B cell (primary cell): ENCODE results near the gene IL1F10. TPM values are rescaled to one million over a fixed set of nuclear protein-coding genes. Genes with fewer than 3 reads are reported as not detected.

Experiments used
- ATAC-seq: fragments of 200-7000 bp; cut with Tn5 transposase; one replicate; pipeline ENCODE4 v1.10.0; 2021; ENCODE audit warnings: low read depth, mild to moderate bottlenecking, moderate number of reproducible peaks, moderate library complexity
- CTCF ChIA-PET: fragments of 350-600 bp; sonication (Branson Sonifier 250); formaldehyde crosslinking; loops from one replicate; lab custom pipeline; 2021; ENCODE audit warnings: antibody characterized with exemption, inconsistent platforms; lab: Charles Lee
- POLR2A ChIA-PET: fragments of 350-600 bp; sonication (Branson Sonifier 250); formaldehyde crosslinking; loops from one replicate; lab custom pipeline; 2021; ENCODE audit warnings: antibody characterized with exemption; lab: Charles Lee
- DNase-seq: peaks from one replicate; pipeline ENCODE4 v3.0.0; 2013
- H2AFZ ChIP-seq: 2 replicates; pipeline ENCODE4 v1.6.1; 2012; ENCODE audit warnings: mild to moderate bottlenecking, low read depth, low read length; ENCODE audit not compliant: insufficient read depth, poor library complexity, severe bottlenecking
- H3K27ac ChIP-seq, 2 donors: 1 replicate in 1 of 2; 2 replicates in 1 of 2; pipeline ENCODE4 v1.5.1; 2012 to 2013; ENCODE audit warnings: low read length in 2 of 2, mild to moderate bottlenecking in 2 of 2, moderate library complexity in 1 of 2
- H3K27me3 ChIP-seq, 4 experiments: fragments of 200-600 bp in 1 of 4; sonication (generic) in 1 of 4; replicated peaks in 1 of 4; 1 replicate in 2 of 4; 2 replicates in 2 of 4; pipeline versions ENCODE4 v1.6.1 to v1.7.0; 2013 to 2016; ENCODE audit warnings: low read length in 3 of 4, mild to moderate bottlenecking in 2 of 4, mixed read lengths in 1 of 4, moderate library complexity in 1 of 4; ENCODE audit not compliant: insufficient read depth in 4 of 4, control insufficient read depth in 3 of 4; ENCODE audit errors: control extremely low read depth in 1 of 4
- H3K36me3 ChIP-seq, 2 experiments: replicated peaks in 1 of 2; 1 replicate in 1 of 2; 2 replicates in 1 of 2; pipeline versions ENCODE4 v1.6.1 to v1.7.1; 2013; ENCODE audit warnings: low read length in 1 of 2; ENCODE audit not compliant: insufficient read depth in 2 of 2, control insufficient read depth in 1 of 2; ENCODE audit errors: control extremely low read depth in 1 of 2, extremely low read depth in 1 of 2
- H3K4me1 ChIP-seq, 2 donors: fragments of 200-600 bp in 1 of 2; sonication (generic) in 1 of 2; 1 replicate in 1 of 2; 2 replicates in 1 of 2; pipeline versions ENCODE4 v1.5.1 to v1.6.1; 2013 to 2017; ENCODE audit warnings: low read length in 2 of 2; ENCODE audit not compliant: control insufficient read depth in 2 of 2, insufficient read depth in 2 of 2
- H3K4me2 ChIP-seq: replicated peaks from 2 replicates; pipeline ENCODE3; 2012; ENCODE audit warnings: mild to moderate bottlenecking, low read depth, low read length; ENCODE audit not compliant: poor library complexity, severe bottlenecking
- H3K4me3 ChIP-seq, 5 experiments: fragments of 200-600 bp in 1 of 5; sonication (generic) in 1 of 5; 1 replicate in 3 of 5; 2 replicates in 2 of 5; pipeline versions ENCODE4 v1.5.1 to v1.7.0; 2011 to 2016; ENCODE audit warnings: low read length in 4 of 5, mild to moderate bottlenecking in 4 of 5, low read depth in 2 of 5, control low read depth in 1 of 5, moderate library complexity in 1 of 5; ENCODE audit not compliant: insufficient read depth in 1 of 5; ENCODE audit errors: control extremely low read depth in 1 of 5, extremely low read depth in 1 of 5
- H3K79me2 ChIP-seq: fragments of 200-600 bp; sonication (generic); one replicate; pipeline ENCODE4 v1.6.0; 2016; ENCODE audit warnings: low read length; ENCODE audit not compliant: control insufficient read depth, insufficient read depth
- H3K9ac ChIP-seq: fragments of 200-600 bp; sonication (generic); 2 replicates; pipeline ENCODE4 v1.6.1; 2017; ENCODE audit warnings: mild to moderate bottlenecking, low read length, moderate library complexity
- H3K9me3 ChIP-seq, 3 donors: one replicate each; pipeline versions ENCODE4 v1.6.1 to v1.7.1; 2013; ENCODE audit warnings: low read length in 2 of 3; ENCODE audit not compliant: control insufficient read depth in 2 of 3, insufficient read depth in 1 of 3; ENCODE audit errors: control extremely low read depth in 1 of 3
- H4K20me1 ChIP-seq: 2 replicates; pipeline ENCODE4 v1.6.0; 2012; ENCODE audit warnings: mild to moderate bottlenecking, low read length; ENCODE audit not compliant: insufficient read depth, control insufficient read depth, poor library complexity, severe bottlenecking
- H3K27ac Mint-ChIP-seq: one replicate; pipeline ENCODE4 v1.8.0; 2021; ENCODE audit warnings: mixed read lengths
- H3K27me3 Mint-ChIP-seq: one replicate; pipeline ENCODE4 v1.8.0; 2021; ENCODE audit warnings: mixed read lengths
- H3K4me1 Mint-ChIP-seq: one replicate; pipeline ENCODE4 v1.8.0; 2021; ENCODE audit warnings: mixed read lengths
- H3K4me3 Mint-ChIP-seq: one replicate; pipeline ENCODE4 v1.8.0; 2021; ENCODE audit warnings: mixed read lengths
- H3K9me3 Mint-ChIP-seq: one replicate; pipeline ENCODE4 v1.8.0; 2022; ENCODE audit warnings: mixed read lengths; ENCODE audit not compliant: insufficient read depth
- EZH2 ChIP-seq: IDR thresholded peaks from 2 replicates; pipeline ENCODE4 v1.6.1; 2012; ENCODE audit warnings: borderline replicate concordance, low read depth, mild to moderate bottlenecking, moderate library complexity, low read length; ENCODE audit not compliant: insufficient read depth, poor library complexity, severe bottlenecking
- WGBS: methylation state at CpG from one replicate; pipeline ENCODE4 v1.1.5; 2013; ENCODE audit warnings: missing lambda C conversion rate; ENCODE audit not compliant: insufficient coverage; 5-methylcytosine and 5-hydroxymethylcytosine counted together
- intact Hi-C: fragments of 100-400 bp; cut with micrococcal nuclease; formaldehyde crosslinking; loops from one replicate; pipeline ENCODE4 v1.10.0; 2022
- polyA plus RNA-seq: library from polyadenylated mRNA; depleted of rRNA; stranded (reverse); fragments of >200 nt; gene quantifications from 2 replicates; pipeline ENCODE4 v1.2.3, GENCODE V29; 2012
- total RNA-seq, 2 donors: library from RNA; stranded (reverse); fragments of 120-200 nt in 1 of 2; gene quantifications; 1 replicate in 1 of 2; 2 replicates in 1 of 2; pipeline versions ENCODE4 v1.2.3 to v1.2.4, GENCODE V29; 2013 to 2022
- TF ChIP-seq, protein P1 (sequence below): fragments of 200-600 bp; IDR thresholded peaks from one replicate; pipeline ENCODE4 v1.8.0; 2022; ENCODE audit warnings: antibody characterized with exemption, mild to moderate bottlenecking

The IL1F10 gene
- total and polyA plus RNA-seq, 2 donors (not counting 1 experiment from before 2014, with no cell fraction given) = not detected

DNA sequence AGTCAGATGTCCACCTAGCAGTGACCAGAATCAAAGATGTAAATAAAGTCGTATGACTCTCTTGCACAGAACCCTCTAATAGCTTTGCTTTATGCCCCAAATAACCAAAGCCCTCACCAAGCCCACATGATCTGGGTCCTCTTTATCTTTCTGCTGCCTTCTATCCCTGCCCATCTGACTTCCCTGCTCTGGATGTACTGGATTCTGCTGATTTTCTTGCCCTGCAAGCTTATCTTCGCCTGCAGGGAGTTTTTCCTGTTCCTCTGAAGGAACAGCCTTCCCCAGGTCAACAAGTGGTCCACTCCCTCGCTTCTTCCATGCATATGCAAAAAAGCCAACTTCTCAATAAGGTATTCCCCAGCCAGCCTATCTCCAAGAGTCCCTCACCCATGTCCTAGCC is 33.8 kb upstream of the IL1F10 start:
- H3K4me1 Mint-ChIP-seq = no peaks in the 10 kb centered on the region
- POLR2A ChIA-PET = no interaction called here
- Histone ChIP-seq H3K4me3 (no peak overlapping the region), H2AFZ (no peak overlapping the region), H3K27ac (no peak overlapping the region), H3K4me1 (no peaks in the 10 kb centered on the region), H3K9ac (no peak overlapping the region), H3K27me3 (peaks cover 0 to 14% (median 8%) of the 10 kb centered on the region in 4 experiments), H4K20me1 (no peaks in the 10 kb centered on the region), H3K36me3 (no peaks in the 10 kb centered on the region), H3K9me3 (no peaks in the 10 kb centered on the region), H3K79me2 (no peaks in the 10 kb centered on the region), H3K4me2 (no peak overlapping the region)
- H3K9me3 Mint-ChIP-seq = no peaks in the 10 kb centered on the region
- H3K27me3 Mint-ChIP-seq = peaks cover 42% of the 10 kb centered on the region
- CTCF ChIA-PET = no interaction called here
- ATAC-seq = no peak
- TF ChIP-seq, protein P1, sequence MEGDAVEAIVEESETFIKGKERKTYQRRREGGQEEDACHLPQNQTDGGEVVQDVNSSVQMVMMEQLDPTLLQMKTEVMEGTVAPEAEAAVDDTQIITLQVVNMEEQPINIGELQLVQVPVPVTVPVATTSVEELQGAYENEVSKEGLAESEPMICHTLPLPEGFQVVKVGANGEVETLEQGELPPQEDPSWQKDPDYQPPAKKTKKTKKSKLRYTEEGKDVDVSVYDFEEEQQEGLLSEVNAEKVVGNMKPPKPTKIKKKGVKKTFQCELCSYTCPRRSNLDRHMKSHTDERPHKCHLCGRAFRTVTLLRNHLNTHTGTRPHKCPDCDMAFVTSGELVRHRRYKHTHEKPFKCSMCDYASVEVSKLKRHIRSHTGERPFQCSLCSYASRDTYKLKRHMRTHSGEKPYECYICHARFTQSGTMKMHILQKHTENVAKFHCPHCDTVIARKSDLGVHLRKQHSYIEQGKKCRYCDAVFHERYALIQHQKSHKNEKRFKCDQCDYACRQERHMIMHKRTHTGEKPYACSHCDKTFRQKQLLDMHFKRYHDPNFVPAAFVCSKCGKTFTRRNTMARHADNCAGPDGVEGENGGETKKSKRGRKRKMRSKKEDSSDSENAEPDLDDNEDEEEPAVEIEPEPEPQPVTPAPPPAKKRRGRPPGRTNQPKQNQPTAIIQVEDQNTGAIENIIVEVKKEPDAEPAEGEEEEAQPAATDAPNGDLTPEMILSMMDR = no peak
- no peak for TF ChIP-seq EZH2
- DNase-seq = no peak
- no peak overlapping the region for H3K27ac Mint-ChIP-seq
- 73% methylated on average over 3 of the region's 3 CpGs for WGBS
- intact Hi-C loops = no loop called here
- no peak overlapping the region for H3K4me3 Mint-ChIP-seq

DNA sequence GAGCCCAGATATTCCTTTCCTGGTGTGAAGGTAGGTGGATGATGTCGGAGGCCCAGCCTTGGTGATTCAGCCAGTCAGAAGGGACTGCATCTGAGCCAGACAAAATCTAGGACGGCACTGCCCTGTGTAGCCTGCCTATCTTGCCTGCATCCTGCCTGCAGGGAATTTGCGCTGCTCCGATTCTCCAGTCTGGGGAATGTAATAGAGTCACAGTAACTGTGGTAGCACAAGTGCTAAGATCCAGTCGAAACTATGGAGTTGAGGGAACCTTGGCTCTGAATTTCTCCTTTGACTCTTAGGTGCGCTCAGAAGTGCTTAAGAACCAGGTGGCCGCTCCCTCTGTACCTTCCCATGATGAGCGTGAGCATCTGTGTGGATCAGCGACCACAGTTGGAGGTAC is 31.0 kb upstream of the IL1F10 start:
- CTCF ChIA-PET = interaction anchor here (0.7 kb wide), 1 partner anchor 1534 kb away, joined by 3 read pairs; no protein-coding TSS in a partner anchor
- 91% methylated on average over 9 of the region's 9 CpGs for WGBS
- no peaks in the 10 kb centered on the region for H3K9me3 Mint-ChIP-seq

More for the DNA sequence above, 31.0 kb upstream of the IL1F10 start:
- H4K20me1 ChIP-seq = no peaks in the 10 kb centered on the region
- H3K9ac ChIP-seq = no peak overlapping the region
- no peak overlapping the region for H3K4me3 ChIP-seq
- DNase-seq = no peak
- Mint-ChIP-seq H3K4me3 (no peak overlapping the region), H3K27me3 (peaks cover 42% of the 10 kb centered on the region), H3K4me1 (no peaks in the 10 kb centered on the region), H3K27ac (no peak overlapping the region)
- H3K4me2 ChIP-seq = no peak overlapping the region
- no peaks in the 10 kb centered on the region for H3K36me3 ChIP-seq
- H3K79me2 ChIP-seq = no peaks in the 10 kb centered on the region
- H2AFZ ChIP-seq = no peak overlapping the region
- H3K27ac ChIP-seq = no peak overlapping the region
- POLR2A ChIA-PET = no interaction called here
- H3K4me1 ChIP-seq = no peaks in the 10 kb centered on the region
- ATAC-seq = no peak
- H3K27me3 ChIP-seq = peaks cover 0 to 9% (median under 1%) of the 10 kb centered on the region in 4 experiments
- intact Hi-C loops = no loop called here
- no peaks in the 10 kb centered on the region for H3K9me3 ChIP-seq
- TF ChIP-seq EZH2 = no peak
